H54 (cell line): ENCODE measurements around the gene INTS3.
"Not testable (repeated sequence)": the region's sequence is repeated elsewhere in the genome, so short reads cannot be mapped to it uniquely, and the experiment has no call there.

Experiments
- DNase-seq: peaks from one replicate; pipeline ENCODE4 v3.0.0; 2011; ENCODE audit warnings: low spot score, mixed read lengths; ENCODE audit not compliant: insufficient read length
- FAIRE-seq: peaks from 3 replicates; lab custom pipeline; 2011; peaks lifted over from hg19 to GRCh38; lab: Jason Lieb, UNC
- POLR2A ChIP-seq: IDR thresholded peaks from 2 replicates; pipeline ENCODE4 v1.6.1; 2011; ENCODE audit warnings: low read depth, mild to moderate bottlenecking, low read length

Gene INTS3

GRCh38 chr1:153752571-153753195, 24.8 kb downstream of the INTS3 start:
- FAIRE-seq (no peak), DNase-seq (peak; percentile 57)
- no peak for TF ChIP-seq POLR2A

GRCh38 chr1:153754266-153754665, 26.4 kb downstream of the INTS3 start:
- DNase-seq, result no peak
- TF ChIP-seq POLR2A, result no peak
- no peak for FAIRE-seq

GRCh38 chr1:153760440-153760839, 32.6 kb downstream of the INTS3 start:
- no peak for TF ChIP-seq POLR2A
- FAIRE-seq, result no peak
- DNase-seq, result no peak

- no peak for TF ChIP-seq POLR2A
- DNase-seq (no peak), FAIRE-seq (no peak)
Observed at GRCh38 chr1:153763365-153764225, 35.7 kb downstream of the INTS3 start.

GRCh38 chr1:153764310-153764709, 36.5 kb downstream of the INTS3 start:
- FAIRE-seq, result no peak
- no peak for TF ChIP-seq POLR2A
- no peak for DNase-seq

- not testable (repeated sequence) for FAIRE-seq, DNase-seq
Observed at GRCh38 chr1:153766663-153767062, 38.8 kb downstream of the INTS3 start.

GRCh38 chr1:153767519-153767918, 39.7 kb downstream of the INTS3 start:
- no peak for DNase-seq
- FAIRE-seq, result no peak
- no peak for TF ChIP-seq POLR2A

GRCh38 chr1:153768316-153769181, 40.7 kb downstream of the INTS3 start:
- DNase-seq, result no peak
- no peak for TF ChIP-seq POLR2A

GRCh38 chr1:153769221-153769620, 41.4 kb downstream of the INTS3 start:
- TF ChIP-seq POLR2A, result no peak
- FAIRE-seq (no peak), DNase-seq (no peak)

More at GRCh38 chr1:153768316-153769181, 40.7 kb downstream of the INTS3 start:
- no peak for FAIRE-seq

- DNase-seq (no peak), FAIRE-seq (no peak)
- TF ChIP-seq POLR2A, result no peak
Observed at GRCh38 chr1:153770797-153771196, 42.9 kb downstream of the INTS3 start.

- TF ChIP-seq POLR2A, result no peak
- FAIRE-seq, result no peak
Observed at GRCh38 chr1:153771261-153771660, 43.4 kb downstream of the INTS3 start.

GRCh38 chr1:153771841-153772593, 44.2 kb downstream of the INTS3 start:
- DNase-seq (no peak), FAIRE-seq (no peak)
- TF ChIP-seq POLR2A, result no peak

More at GRCh38 chr1:153771261-153771660, 43.4 kb downstream of the INTS3 start:
- no peak for DNase-seq

GRCh38 chr1:153773096-153773921, 45.5 kb downstream of the INTS3 start:
- DNase-seq (no peak), FAIRE-seq (no peak)
- no peak for TF ChIP-seq POLR2A
